ENCODE results near the gene ARHGEF38. TPM values are rescaled to one million over a fixed set of nuclear protein-coding genes. Genes with fewer than 3 reads are reported as not detected.

Gene ARHGEF38
- total RNA-seq, 1 donor from 2014 or later: not detected

DNA sequence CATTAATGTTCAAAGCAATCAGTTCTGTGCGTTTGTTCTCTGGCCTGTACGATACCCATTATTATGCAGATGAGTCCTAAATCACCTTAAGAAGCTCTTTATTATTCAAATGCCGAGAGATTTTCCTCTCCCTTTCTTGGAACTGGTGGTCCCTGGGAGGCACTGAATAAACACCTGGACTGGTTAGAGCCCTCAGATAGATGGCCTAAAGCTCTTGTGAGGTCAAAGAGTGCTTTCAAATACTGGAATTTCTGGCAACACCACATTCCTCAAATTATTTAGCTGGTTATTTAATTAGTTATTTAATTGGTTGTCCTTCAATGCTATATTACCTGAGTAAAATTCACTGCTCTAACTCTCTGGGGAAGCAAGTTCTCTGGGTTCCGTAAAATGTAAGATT, 3.0 kb downstream of the ARHGEF38 start:
- intact Hi-C loops (cut with DNase I): no loop called here
- no peak for ATAC-seq
- DNase-seq (ENCODE audit: missing footprints): no peak

DNA sequence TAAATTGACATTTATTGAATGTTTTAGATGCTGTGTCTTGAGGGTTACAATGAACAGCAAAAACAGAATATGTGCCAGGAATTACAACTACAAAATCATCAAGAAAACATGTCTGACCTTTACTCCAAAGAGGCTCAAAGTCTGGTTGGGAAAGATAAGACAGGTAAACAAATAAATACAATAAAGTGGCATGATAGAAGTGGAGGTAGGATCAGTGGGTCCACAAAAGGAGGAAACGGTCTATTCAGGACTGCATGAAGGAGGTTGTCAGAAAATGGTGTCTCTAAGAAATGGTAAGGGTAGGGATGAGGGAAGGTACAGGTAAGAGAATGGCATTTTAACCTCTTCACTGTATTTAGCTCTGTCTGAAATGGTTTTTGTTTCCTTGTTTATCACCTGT, 3.8 kb downstream of the ARHGEF38 start:
- ATAC-seq: no peak
- DNase-seq (ENCODE audit: missing footprints): no peak
- intact Hi-C loops (cut with DNase I): no loop called here

DNA sequence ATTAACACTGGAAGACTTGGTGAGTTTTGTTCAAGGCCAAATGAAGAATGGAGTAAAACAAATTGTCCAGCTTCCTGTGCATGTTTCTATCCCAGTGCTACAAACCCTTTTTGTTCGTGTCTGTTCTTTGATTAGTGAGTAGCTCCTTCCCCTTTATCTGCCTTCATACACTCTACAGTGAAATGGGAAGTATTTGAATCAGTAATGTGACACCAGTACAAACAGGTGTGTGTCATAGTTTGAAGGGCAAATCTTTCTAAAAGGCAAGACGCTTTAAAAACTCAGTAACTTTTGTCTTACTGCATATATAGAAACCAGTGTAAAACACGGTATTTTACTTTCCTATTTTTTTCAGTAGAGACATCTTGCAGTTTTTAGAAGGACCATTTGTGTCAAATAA, 5.9 kb downstream of the ARHGEF38 start:
- ATAC-seq (no peak), DNase-seq (ENCODE audit: missing footprints) (no peak)
- intact Hi-C loops (cut with DNase I): no loop called here

- no peak for DNase-seq (ENCODE audit: missing footprints)
- no peak for ATAC-seq
- intact Hi-C loops (cut with DNase I): no loop called here
These were observed 8.0 kb downstream of the ARHGEF38 start for GRCh38 chr4:105560421-105560848.

- ATAC-seq (no peak), DNase-seq (ENCODE audit: missing footprints) (no peak)
- intact Hi-C loops (cut with DNase I): no loop called here
These were observed 10.9 kb downstream of the ARHGEF38 start for GRCh38 chr4:105563352-105563751.

DNA sequence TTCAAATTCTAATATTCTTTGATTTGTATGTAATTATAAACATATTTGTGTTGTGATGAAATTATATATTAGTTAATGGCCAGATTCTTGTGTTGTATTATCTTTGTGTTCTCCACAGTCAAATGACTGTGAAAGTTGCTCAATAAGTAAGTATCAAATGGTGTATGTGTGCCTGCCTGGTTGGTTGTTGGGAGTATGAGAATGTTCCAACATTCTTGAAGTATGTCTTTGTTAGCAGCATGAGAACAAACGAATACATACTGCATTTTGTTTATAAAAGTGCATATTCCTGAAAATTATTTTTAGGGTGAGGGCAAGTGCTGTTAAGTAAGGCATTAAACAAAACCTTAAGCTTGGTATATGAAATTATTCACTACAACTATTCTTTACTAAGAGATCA, 16.2 kb downstream of the ARHGEF38 start:
- DNase-seq (ENCODE audit: missing footprints): no peak
- no peak for ATAC-seq
- intact Hi-C loops (cut with DNase I): no loop called here

DNA sequence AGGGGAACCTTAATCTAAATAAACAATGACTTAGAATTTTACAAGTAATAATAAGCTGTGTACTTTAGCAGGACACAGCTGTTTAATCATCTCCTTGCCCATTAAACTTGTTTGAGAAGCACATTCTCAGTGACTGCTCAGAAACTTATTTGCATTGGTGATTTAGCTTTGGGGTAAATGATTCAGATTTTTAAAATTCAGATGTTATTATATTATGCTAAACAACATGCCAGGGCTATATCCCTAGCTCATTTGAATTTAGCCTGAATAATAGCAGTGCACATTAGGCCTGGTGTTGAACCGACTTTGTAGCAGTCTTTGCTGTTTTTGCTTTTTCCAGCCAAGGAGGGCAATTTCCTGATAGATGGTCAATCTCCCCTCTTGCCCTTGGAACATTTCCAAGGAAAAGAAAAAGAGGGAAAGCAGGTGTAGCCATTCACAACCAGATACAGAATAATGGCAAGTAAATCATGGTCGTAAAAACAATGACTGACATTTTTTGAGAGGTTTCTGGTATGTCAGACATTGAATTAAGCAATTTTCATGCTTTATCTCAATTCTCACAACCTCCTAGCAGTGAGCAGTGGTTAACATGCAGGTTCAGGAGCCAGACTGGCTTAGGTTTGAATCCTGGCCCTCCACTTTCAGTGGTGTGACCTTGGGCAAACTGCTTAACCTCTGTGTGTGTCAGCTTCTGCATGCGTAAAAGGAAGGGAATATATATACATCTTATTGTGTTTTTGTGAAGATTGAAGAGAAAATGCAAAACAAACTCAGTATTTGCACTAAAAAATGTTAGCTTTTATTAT, 16.8 kb downstream of the ARHGEF38 start:
- intact Hi-C loops (cut with DNase I): no loop called here
- DNase-seq (ENCODE audit: missing footprints) (no peak), ATAC-seq (no peak)

GRCh38 chr4:105569866-105570236, 17.4 kb downstream of the ARHGEF38 start:
- intact Hi-C loops (cut with DNase I): no loop called here
- DNase-seq (ENCODE audit: missing footprints) (no peak), ATAC-seq (peak; percentile 78)

DNA sequence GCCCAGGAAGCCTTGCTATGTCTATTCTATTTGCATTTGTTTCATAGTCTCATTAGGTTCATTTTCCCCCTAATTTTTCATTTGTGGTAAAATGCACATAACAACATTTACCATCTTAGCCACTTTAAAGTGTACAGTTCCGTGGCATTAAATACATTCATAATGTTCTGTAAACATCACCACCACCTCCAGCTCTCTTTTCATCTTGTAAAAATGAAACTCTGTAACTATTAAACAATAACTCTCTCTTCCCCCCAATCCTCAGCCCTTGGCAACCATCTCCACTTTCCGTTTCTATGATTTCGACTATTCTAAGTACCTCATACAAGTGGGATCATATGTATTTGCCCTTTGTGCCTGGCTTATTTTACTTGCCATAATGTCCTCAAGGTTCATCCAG, 19.9 kb downstream of the ARHGEF38 start:
- ATAC-seq: no peak
- intact Hi-C loops (cut with DNase I): no loop called here
- no peak for DNase-seq (ENCODE audit: missing footprints)

DNA sequence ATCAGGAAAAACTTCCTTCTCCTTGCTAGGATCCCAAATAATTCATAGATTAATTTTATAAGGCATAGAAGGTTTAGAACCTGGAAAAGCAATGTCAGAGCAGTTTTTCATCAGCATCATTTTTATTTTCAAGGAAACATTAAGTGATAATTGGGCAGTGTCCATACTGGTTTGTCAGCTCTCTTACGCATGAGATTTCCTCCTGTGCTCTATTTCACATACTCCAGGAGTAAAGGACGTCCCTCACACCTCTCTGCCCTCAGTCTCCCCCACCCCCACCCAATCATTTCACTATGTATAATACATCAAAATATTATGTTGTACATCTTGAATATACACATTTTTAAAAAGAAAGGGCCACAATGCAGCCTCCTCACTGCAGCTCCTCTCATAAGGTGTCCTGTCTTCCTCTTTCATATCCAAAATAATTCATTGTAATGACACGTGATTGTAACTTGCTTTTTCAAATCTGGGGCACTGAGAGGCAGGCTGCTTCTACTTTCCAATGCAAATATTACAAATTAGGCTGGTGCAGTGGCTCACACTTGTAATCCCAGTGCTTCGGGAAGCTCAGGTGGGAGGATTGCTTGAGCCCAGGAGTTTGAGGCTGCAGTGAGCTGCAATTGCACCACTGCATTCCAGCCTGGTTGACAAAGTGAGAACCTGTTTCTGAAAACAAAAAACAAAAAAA, 34.4 kb downstream of the ARHGEF38 start:
- DNase-seq (ENCODE audit: missing footprints) (no peak), ATAC-seq (no peak)
- intact Hi-C loops (cut with DNase I): no loop called here

DNA sequence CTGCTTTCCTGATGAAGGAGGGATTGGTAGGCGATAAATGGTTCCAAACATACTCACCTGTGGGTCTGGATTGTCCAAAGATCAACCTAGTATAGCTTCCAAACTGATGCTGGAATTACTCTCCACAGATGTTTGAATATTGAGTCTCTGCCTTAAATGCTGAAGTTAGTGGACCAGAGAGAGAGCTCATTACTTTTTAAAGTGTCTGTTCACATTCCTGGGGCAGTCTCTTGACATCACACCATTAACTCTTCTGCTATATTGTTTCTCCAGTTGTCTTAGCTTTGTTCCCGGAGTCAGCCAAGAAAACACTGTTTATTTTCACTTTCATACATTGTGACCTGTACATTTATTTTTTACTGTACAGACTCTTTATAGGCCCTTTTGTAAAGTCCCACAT, 35.4 kb downstream of the ARHGEF38 start:
- ATAC-seq (no peak), DNase-seq (ENCODE audit: missing footprints) (no peak)
- intact Hi-C loops (cut with DNase I): no loop called here

- intact Hi-C loops (cut with DNase I): no loop called here
- no peak for DNase-seq (ENCODE audit: missing footprints)
- no peak for ATAC-seq
These were observed 35.8 kb downstream of the ARHGEF38 start for GRCh38 chr4:105588252-105588651.

DNA sequence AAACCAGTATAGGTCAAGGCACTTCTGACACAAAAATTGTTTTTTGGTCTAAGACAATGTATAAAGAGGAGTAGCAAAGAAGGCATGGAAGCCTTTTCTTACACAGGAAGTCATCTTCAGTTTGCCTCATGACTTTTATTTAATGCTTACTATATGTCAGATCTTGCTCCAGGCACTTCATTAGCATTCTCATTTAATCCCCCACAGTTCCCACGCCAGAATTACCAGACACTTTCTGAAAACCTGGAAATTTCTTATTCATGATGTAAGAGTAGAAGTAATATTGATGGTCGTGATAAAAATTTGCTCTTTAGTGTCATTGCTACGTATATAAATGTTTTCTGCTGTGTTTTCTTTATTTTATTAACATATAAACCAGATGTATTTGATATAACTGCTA, 39.2 kb downstream of the ARHGEF38 start:
- intact Hi-C loops (cut with DNase I): no loop called here
- no peak for ATAC-seq
- DNase-seq (ENCODE audit: missing footprints): no peak

DNA sequence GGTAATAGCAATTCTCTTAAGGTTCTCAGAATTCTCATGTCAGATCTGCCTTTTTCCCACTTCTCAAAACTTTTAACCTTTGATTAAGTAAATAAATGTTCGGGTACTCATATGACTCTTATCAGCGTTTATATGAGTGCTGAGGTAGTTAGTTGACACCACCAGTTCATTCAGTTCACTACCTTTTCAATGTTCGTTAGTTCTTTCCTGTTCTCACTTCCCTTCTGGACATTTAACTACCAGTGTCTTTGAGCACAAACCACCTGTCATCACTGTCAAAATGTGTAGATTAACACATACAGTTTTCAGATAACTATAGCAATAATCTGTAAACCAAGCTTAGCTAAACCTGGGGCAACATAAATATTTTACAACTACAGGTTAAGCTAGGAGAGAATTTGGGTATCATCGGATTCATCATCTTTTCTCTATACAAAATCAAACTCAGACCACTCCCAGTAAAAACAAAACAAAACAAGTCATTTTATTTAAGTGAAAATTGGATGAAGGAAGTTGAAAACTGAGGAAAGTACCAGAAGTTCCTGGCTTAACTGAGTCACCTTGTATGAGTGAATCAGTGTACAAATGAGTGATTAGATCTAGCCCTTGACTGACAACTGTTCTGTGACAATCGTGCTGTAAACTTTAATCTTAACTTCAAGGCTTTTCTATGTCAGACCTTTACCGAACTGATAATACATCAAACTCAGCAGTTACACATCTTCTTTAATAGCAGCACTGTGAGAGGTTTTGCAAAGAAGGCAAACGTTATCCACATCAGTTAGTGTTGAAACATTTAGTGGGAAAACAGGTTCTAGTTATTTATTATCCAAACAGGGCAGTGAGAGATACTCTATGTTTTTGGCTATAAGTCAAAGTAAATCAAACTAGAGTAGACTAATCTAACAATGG, 41.9 kb downstream of the ARHGEF38 start:
- ATAC-seq (no peak), DNase-seq (ENCODE audit: missing footprints) (no peak)
- intact Hi-C loops (cut with DNase I): no loop called here

DNA sequence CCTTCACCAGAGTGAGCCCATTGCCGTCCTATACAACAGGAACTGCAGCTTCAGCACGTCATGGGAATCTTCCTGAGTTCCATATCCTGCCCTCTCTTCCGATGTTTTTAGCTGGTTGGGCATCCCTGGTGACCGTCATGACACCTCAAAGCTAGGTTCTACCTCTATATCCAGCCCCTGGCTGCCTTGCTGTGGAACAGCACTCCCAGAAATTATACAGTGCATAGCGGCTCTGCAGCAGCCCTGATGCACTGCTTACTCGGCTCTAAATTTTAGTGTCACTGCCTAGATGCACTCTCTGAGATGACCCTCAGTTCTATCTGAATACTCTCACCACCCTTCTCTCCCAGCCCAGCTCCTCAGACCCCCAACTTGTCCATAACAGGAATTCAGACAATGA, 44.3 kb downstream of the ARHGEF38 start:
- DNase-seq (ENCODE audit: missing footprints) (no peak), ATAC-seq (no peak)
- intact Hi-C loops (cut with DNase I): no loop called here

GRCh38 chr4:105598052-105598451, 45.6 kb downstream of the ARHGEF38 start:
- ATAC-seq (no peak), DNase-seq (ENCODE audit: missing footprints) (no peak)
- intact Hi-C loops (cut with DNase I): no loop called here

- no peak for ATAC-seq
- DNase-seq (ENCODE audit: missing footprints): no peak
- intact Hi-C loops (cut with DNase I): no loop called here
These were observed 46.4 kb downstream of the ARHGEF38 start for GRCh38 chr4:105598787-105599186.

- DNase-seq (ENCODE audit: missing footprints): no peak
- ATAC-seq: no peak
- intact Hi-C loops (cut with DNase I): no loop called here
These were observed 47.1 kb downstream of the ARHGEF38 start for GRCh38 chr4:105599482-105599881.

DNA sequence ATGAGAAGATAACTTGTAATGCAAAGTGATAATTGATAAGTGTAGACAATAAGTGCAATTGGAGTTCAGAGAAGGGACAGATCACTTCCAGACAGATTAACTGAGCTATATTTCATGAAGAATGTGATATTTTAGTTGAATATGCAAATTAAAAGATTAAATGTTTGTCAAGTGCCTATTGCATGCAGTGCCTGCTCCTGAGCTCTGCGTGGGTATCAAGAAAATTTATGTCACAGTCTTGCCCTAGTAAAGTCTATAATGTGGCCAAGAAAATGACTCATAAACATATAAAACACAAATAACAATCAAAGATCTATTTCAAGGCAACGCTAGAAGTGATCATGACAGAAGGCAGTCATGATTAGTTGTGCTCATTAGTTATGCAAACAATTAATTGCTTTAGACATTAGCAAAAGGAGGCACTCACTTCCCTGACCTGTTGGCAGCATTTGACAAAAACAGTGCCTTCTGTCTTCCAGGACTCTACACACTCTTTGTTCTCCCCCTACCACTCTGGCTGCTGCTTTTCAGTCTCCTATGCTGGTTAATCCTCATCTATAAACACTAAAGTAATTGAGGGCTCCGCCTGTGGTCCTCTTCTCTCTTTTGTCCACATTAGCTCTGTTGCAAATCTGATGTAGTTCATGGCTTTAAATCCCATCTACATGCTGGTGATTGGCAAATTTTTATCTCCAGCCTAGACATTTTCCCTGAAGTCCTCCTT, 47.7 kb downstream of the ARHGEF38 start:
- intact Hi-C loops (cut with DNase I): no loop called here
- no peak for DNase-seq (ENCODE audit: missing footprints)
- no peak for ATAC-seq
